GM19328 (cell line): ENCODE results near the gene S100A16.
"Not testable (repeated sequence)": the region's sequence is repeated elsewhere in the genome, so short reads cannot be mapped to it uniquely, and the experiment has no call there.

Source experiments
- ATAC-seq: cut with Tn5 transposase; IDR thresholded peaks from one replicate; pipeline ENCODE4 v1.9.1; 2021; ENCODE audit warnings: mild to moderate bottlenecking, moderate library complexity; ENCODE audit not compliant: unreplicated experiment

Gene S100A16

DNA sequence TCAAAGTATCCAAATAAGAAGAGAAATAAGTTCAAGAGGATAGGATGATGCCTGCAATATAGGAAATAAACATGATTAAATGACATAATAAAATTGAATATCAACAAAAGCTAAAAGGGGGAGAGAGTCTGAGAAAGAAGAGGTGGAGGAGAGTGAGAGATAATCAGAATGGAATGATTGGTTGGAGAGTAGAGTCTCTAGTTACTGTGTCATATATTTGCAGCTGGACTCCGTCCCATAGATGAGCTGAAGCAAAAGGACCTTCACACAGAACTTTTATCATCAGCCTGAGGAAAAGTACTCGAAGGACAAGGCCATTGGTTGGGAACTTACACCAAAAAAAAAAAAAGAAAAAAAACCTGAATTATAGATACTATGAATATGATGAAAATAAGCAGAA lies 24.5 kb downstream of the S100A16 start:
- no peak for ATAC-seq

DNA sequence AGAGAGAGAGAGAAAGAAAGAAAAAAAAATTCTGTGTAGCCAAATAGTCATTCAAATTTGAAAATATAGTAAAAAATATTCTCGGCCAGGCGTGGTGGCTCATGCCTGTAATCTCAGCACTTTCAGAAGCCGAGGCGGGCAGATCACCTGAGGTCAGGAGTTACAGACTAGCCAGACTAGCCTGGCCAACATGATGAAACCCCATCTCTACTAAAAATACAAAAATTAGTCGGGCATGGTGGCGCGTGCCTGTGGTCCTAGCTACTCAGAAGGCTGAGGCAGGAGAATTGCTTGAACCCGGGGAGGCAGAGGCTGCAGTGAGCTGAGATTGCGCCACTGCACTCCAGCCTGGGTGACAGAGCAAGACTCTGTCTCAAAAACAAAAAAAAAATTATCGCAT lies 24.9 kb downstream of the S100A16 start:
- ATAC-seq, result not testable (repeated sequence)

DNA sequence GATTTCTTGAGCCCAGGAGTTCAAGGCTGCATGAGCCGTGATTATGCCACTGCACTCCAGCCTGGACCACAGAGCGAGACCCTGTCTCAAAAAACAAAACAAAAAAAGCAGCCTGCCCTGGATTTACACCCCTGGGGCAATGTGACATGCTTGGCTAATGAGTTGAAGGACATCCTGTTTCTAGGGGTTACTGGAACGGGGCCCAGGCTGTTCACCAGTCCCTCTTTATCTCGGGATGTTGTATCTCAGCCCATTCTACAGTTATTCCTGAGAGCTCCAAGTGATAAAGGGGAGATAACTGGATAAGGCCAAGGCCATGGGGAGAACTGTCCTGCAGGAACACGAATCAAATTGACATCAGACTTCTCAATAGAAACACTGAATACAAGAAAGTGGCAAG lies 25.6 kb downstream of the S100A16 start:
- no peak for ATAC-seq

DNA sequence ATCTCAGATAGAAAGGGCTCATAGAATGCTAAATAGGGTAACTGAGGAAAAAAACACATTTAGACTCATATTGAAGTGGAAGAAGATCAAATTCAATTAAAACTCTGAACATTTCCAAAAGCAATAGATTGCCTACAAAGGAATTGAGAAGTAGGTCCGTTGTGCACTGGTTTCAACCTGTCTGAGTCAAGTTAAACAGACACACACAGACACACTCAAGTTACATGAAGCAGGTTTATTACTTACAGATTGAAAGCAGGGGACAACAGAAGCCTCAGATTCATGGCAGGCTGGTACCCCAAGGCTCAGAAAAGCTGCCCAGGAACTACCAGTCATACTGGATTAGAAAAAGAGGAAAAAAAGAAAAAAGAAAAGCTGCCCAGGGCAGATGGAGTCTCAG lies 26.6 kb downstream of the S100A16 start:
- ATAC-seq, result no peak

DNA sequence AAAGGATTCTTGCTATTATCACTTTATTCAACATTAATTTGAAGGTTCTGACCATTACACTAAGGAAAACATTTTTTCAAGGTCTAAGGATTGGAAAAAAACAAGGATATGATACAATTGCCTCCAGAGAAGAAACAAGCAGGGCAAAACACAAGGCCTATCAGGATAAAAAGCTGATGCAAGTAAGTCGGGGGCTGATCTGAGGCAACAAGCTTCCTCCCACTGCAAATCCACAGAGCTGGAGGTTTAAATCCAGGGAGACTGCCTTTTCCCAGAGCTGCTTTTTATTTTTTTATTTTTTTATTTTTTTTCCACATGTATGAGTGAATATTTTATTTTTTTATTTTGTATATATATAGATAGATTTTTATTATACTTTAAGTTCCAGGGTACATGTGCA lies 27.9 kb downstream of the S100A16 start:
- no peak for ATAC-seq

DNA sequence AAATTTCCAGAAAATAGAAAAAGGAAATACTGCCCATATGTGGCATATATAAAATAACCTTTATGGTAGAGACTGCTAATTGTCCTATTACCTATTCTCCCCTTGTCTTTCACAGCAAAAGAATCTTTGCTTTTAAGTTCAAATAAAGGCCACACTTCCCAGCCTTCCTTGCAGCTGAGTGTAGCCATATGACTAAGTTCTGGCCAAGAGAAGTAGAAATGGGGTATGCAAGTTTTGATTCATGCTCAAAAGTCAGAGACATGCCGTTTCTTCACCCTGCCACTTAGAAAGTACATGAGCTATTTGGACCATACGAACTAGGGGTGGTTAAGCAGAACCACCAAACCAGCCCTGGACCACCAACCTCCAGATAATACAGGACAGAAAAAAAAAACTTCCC lies 29.0 kb downstream of the S100A16 start:
- no peak for ATAC-seq

DNA sequence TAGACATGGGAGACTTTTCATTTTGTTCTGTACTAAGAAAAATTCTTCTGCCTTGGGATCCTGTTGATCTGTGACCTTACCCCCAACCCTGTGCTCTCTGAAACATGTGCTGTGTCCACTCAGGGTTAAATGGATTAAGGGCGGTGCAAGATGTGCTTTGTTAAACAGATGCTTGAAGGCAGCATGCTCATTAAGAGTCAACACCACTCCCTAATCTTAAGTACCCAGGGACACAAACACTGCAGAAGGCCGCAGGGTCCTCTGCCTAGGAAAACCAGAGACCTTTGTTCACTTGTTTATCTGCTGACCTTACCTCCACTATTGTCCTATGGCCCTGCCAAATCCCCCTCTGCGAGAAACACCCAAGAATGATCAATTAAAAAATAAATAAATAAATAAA lies 29.4 kb downstream of the S100A16 start:
- ATAC-seq, result not testable (repeated sequence)

DNA sequence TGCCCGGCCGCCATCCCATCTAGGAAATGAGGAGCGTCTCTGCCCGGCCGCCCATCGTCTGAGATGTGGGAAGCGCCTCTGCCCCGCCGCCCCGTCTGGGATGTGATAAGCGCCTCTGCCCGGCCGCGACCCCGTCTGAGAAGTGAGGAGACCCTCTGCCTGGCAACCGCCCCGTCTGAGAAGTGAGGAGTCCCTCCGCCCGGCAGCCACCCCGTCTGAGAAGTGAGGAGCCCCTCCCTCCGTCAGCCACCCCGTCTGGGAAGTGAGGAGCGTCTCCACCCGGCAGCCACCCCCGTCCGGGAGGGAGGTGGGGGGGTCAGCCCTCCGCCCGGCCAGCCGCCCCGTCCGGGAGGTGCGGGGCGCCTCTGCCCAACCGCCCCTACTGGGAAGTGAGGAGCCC lies 30.1 kb downstream of the S100A16 start:
- not testable (repeated sequence) for ATAC-seq

DNA sequence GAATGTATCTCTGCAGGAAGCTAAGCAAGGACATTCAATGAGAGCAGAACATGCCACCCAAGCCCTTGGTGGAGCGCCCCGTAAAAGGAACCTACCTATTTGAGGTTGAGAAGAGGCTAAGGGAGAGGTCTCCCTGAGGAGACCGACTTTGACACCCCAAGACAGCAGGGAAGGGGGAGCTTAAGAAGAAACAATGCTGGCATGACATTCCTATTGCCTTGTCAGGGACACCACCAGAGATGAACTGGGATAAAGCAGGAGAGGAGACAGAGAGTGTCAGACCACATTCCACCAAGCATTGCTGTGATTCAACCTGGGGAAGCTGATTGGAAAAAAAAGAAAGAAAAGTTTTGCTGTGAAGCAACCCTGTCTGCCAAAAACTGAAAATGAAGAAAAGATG lies 34.0 kb downstream of the S100A16 start:
- ATAC-seq, result no peak

DNA sequence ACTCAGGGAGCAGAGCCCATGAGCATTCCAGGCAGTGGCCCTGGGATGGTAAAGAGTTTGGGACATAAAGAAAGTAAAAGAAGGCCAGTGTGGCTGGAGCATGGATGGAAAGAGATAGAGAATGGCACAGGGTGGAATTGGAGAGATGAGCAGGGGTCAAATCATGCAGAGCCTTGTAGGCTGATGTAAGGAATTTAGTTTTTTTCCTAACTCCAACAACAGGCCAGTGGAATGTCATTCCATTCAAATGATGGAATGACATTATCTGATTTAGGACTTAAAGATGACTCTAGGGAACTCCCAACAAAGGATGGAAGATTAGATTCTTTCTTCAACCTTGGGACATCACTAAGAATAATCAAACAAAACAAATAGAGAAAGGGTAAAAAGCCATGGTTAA lies 34.4 kb downstream of the S100A16 start:
- ATAC-seq, result no peak

DNA sequence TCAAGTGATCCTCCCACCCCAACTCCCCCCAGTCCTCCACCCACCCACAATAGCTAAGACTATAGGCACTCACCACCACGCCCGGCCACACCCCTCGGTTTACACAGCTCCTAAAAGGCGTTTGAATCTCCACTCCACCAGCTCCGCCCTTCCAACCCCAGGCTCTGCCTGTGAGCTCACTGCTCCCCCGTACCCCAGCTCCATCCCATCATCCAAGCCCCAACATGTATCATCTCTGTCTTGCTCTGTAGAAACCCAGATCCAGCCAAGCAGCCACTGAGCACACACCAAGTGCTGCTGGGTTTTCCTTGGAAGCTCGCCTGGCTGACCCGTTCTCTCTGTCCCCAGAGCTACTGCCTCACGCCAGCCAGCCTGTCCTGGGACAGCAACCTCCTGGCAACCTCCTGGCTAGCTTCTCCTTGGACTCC lies 35.3 kb downstream of the S100A16 start:
- ATAC-seq, result no peak

DNA sequence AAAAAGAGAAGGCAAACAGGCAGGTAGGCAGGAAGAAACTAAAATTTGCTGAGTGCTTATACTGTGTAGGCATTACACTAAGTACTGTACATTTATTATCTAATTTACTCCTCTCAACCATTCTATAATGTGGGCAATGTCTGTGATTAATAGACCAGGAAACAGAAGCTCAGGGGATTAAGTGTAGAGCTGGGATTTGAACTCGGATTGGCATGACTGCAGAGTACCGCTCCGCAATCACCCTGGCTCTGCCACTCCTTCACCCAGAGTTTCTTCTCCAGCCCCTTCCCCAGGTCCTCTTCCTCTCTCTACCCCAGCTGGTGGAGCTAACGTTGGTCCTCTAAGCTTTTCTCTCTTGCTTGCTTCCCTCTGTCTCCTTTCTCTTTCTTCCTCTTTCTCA lies 35.8 kb downstream of the S100A16 start:
- ATAC-seq, result no peak

DNA sequence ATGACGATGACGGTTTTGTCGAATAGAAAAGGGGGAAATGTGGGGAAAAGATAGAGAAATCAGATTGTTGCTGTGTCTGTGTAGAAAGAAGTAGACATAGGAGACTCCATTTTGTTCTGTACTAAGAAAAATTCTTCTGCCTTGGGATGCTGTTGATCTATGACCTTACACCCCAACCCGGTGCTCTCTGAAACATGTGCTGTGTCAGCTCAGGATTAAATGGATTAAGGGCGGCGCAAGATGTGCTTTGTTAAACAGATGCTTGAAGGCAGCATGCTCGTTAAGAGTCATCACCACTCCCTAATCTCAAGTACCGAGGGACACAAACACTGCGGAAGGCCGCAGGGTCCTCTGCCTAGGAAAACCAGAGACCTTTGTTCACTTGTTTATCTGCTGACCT lies 37.4 kb downstream of the S100A16 start:
- ATAC-seq, result not testable (repeated sequence)

DNA sequence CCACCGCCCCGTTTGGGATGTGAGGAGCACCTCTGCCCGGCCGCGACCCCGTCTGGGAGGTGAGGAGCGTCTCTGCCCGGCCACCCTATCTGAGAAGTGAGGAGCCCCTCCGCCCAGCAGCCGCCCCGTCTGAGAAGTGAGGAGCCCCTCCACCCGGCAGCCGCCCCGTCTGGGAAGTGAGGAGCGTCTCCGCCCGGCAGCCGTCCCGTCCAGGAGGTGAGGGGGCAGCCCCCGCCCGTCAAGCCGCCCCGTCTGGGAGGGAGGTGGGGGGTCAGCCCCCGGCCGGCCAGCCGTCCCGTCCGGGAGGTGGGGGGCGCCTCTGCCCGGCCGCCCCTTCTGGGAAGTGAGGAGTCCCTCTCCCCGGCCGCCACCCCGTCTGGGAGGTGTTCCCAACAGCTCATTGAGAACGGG lies 37.9 kb downstream of the S100A16 start:
- not testable (repeated sequence) for ATAC-seq

DNA sequence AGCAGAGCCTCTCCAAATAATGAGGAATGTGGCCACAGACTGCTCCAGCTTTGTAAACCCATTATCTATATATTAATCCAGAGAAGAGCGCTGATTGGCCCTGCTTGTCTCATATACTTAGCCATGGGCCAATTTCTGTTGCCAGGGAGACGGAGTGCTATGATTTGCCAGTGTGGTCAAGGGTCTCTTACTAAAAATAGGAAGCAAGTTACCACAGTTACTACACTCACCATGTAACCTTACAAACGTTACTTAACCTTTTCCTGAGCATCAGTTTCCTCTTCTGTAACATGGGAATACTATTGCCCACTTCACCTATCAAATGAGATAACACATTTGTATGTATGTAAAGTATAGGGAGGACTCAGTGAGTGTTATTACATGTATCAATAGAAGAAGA lies 39.6 kb downstream of the S100A16 start:
- ATAC-seq, result no peak

DNA sequence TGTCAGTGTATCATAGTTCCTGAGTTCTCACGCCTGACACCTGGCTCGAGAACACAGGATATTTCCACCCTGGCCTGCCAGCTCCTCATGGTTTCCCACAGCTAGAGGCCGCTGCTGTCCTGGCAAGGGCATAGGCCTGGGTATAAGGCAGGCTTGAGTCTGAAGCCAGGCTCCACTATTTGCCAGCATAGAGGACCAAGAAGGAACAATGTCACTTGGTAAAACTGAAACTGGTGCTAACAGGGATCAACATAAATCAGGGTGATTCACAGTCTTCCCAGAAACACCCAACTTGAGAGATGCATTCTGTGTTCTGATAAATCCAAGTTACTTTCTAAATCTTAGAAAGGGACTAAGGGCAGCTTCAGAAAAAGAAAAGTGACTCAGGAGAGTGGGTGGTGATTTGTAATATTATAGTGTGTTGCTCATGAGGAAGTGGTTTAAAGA lies 40.3 kb downstream of the S100A16 start:
- ATAC-seq, result no peak

DNA sequence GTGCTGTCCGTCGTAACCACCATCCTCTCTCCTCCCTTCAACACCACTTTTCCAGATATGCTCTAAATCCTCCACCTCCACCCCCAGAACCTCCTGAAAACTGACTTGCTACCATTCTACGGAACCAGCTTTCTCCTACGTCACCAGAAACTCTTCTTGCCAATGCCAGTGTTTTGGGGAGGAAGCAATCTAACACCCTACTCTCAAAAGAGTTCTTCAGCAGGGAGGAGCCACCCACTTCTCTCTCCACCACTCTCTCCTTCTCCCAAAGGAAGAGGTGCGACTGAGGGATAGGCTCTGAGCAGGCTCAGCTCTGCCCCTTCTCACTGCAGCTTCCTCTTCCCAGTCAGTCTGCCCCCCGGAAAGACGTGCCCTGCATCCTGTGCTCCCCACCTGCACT lies 41.2 kb downstream of the S100A16 start:
- ATAC-seq, result no peak

DNA sequence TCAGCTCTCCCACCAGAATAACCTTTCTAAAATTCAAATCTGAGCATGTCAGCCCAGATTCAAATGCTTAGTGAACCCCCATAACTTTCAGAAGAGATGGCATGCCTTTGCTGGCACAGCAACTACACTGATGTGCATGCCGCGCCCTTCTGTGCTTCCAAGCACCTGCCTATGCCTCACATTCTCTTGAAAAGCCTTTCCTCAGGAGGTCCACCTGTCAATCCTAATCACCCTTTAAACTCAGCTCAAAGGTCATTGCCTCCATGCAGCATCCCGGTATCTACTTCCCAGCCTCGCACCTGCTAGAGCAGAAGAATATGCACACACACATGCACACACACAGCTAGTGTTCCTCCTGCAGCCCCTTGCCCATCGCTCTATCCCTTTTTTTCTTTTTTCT lies 42.1 kb downstream of the S100A16 start:
- ATAC-seq, result no peak

DNA sequence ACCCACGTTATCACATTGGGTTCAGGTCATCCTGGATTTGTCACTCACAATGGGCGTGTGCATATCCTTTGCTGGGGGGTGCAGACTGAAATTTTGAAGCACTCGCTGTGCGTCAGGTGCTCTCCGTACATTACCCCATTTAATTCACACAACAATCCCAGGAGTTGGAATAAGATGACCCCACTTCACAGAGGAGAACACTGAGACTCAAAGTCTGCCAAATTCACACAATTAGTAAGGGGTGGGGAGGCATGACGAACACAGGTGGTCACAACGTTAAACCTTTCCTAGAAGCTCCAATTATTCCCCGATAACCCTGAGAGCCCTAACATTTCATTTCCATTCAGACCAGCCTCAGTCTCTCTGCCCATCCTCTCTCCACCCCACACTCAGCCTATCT lies 43.5 kb downstream of the S100A16 start:
- ATAC-seq, result no peak

DNA sequence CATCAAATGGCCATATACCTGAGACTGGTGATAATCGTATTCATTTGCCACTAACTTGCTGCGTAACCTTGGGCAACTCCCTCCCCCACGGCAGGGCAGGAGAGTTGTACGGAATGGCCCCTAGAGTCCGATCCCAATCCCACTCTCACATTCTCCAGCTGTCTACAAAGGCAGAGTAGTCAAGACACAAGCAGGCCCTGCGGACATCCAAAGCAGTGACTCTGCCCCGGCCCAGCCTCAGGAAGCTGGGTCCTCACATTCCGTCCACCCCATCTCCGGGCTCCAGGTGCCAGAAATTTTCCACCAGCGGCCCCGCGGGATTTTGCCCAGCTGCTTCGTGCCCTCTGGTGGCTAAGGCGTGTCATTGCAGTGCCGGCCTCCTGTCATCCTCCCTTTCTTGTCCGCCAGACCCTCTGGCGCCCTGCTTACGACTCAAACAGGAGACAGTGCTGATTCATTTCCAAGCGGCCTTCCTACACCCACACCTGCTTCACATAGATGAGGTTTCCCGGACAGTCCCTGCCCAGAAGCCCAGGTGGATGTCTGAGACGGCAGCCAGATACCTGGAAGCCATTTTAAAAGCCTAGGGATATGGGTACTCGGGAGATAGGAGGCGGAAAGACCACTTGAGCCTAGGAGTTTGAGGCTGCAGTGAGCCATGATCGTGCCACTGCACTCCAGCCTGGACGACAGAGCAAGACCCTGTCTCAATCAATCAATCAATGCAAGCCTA lies 44.4 kb downstream of the S100A16 start:
- no peak for ATAC-seq

DNA sequence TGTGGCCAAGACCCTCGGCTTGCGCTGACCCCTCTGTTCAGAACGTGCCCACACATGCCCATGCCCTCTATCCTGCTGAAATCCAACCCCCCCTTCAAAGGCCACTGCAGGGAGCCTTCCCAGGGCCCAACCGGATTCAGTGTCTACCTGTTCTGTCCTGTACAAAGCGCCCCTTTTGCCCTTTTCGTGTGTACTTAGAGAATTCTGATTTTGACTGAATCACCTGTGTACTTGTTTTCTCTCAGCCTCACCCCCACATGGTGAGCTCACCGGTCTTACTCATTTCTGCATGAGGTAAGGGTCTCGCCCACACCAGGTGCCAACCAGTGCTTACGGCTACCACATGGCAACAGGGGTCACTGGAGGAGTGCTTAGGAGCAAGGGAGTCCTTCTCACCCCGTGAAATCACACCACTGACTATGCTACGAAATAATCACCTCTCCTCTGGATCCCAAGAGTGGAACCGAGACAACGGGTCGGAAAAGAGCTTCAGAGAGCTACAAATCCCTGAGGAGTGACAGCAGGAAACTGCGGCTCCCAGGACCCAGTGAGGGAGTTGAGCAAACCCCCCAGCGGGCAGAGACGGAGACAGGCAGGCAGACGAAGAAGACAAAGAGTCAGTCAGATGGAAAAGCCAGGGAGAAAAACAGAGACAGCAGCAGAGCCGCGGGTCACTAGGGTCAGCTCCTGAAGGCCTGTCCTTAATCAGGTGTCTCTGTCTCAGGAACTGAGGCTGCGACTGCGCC lies 45.1 kb downstream of the S100A16 start:
- no peak for ATAC-seq
